GM12873 (cell line): ENCODE measurements around the gene RAB11FIP3.

Source experiments
- CTCF ChIP-seq: IDR thresholded peaks from 2 replicates; pipeline ENCODE4 v1.5.1; 2012; ENCODE audit warnings: low read depth, mild to moderate bottlenecking, moderate library complexity, low read length, control low read depth; ENCODE audit not compliant: insufficient read depth; ENCODE audit errors: missing control alignments

RAB11FIP3 gene

GRCh38 chr16:533391-534123 is 108.1 kb downstream of the RAB11FIP3 start:
- TF ChIP-seq CTCF: no peak

DNA sequence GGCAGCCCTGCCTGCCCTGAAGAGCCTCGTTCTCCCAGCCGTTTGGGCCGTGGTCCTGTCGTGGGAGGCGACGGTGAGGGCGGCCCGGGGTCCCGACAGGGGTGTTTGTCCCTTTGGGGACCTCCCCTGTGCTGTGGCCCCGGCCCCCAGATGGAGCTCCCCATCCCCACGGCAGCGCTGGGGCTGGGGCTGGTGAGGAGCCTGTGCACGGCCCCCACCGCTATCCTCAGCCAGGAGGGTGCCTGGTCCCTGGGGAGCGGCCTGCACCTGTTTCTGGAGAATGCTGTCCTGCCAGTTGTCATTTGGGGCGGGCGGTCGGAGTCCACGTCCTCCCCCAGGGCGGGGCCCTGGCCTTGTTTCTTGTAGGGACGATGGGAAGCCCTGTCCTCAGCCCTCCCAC is 108.7 kb downstream of the RAB11FIP3 start:
- no peak for TF ChIP-seq CTCF

DNA sequence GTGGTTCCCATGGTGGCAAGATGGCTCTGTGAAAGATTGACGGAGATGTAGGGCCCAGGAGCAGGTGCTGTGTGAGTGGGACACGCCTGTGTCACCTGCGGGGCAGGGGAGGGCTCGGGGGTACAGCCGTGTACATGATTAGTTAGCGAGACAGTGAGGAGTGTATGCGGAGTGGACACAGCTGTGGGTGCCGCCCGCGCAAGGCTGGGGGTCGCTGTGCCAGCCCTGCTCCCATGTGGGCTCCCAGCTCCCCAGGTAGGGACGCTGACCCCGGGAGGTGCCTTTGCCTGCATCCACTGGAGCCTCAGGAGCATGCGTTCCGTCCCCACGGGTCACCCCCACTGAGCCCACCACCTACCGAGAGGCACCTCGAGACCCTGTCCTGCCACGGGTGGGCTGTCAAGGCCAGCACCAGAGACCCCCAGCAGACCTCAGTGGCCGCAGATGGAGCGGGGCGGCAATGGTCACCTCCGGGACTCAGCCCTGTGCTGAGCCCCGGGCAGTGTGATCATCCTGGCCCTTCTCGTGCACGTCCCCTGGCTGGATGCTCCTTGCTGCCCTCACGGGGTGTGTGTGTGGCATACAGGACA is 109.5 kb downstream of the RAB11FIP3 start:
- no peak for TF ChIP-seq CTCF

DNA sequence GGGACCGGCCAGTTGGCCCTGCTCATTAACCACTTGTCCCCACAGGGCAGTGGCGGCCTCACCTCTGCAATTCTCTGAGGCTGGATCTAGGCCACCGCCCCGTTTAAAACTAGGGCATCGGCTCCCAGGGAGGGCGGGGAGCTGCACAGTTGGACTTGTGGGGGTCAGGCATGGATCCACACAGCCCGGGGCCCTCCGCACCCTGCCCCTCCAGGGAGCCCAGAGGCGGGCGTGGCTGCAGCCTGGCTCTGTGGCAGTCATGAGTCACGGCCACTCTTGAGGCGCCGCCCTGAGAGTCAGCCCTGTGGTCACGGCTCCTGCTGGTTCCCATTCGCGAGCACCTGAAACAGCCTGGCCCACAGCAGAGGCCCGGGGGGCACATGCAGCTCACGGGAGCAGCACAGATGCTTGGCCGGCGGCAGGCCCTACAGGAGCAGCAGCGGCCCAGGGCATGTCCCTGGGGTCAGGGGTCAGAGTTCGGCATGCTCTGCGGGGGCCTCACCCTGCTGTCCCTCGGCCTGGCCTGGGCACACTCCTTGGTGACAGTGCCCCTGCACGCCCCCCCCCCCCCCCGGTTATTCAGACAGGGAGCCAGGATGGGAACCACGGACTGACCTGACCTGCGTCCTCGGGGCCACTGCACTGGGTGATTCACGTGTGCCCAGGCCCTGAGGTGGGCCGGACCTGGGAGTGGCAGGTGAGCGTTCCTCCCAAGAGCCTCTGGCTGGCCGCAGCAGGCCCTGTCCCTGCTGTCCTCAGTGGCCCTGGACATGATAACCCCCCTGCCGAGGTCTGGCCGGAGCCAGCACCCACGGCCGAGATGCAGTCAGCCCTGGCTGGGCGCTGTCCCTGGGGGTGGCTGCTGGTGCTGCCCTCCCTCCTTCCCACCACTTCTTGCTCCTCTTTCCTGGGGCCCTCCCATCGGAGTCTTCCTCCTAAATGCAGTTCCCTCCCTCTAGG is 110.3 kb downstream of the RAB11FIP3 start:
- no peak for TF ChIP-seq CTCF

DNA sequence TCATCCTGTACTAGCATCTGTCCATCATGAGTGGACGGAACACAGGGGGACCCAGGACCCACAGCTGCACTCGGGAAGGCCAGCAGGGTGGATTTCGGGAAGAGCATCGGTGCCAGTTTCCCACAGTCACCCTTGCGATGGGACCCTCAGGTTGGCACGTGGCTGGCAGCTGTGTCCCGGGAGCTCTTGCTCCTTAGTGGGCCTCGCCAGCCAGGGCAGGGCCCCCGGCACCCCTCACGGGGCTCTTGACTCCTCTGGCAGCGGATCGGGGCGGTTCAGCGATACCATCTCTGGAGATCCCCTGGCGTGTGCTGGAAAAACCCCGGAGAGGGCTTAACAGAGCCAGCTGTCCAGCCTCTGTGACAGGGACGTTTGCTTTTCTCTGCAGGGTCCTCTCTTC is 111.3 kb downstream of the RAB11FIP3 start:
- TF ChIP-seq CTCF: no peak

DNA sequence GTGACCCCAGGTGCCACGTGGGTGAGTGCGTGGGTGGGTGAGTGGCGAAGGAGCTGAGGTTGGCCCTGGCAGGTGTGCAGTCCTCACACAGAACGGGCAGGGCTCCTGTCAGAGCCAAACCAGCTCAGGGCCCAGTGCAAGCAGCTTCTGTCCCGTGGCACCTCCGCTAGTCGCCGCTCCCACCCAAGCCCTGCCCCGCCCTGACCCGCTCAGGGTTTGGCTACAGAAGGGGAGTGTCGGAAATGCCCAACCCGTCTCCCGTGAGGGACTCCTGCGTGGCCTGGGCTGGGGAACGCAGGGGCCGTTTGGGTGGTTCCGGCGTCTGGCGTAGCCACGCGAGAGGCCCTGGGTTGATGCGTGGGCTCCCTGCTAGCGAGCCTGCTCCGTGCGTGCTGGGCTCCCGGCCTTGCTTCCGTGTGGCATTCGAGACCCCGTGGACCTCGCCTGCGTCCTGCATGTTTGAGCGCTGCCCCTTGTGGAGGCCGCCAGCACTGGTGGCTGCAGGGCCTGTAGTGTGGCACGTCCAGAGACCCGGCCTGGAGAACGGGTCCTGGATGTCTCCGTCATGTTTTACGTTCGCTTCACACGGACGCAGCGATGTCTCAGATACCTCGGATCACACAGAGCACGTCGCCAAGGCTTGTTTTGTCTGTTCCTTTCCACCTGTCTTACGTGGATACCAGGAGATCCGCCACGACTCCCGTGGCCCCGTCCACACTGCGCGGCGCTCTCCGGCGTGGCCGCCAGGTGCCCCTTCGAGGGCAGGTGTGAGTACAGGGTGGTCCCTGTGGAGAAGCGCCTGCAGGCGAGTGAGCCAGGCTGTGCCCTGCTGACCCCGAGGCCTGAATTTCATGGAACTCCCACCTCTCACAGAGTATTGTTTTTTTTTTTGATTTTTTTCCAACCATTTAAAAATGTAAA is 112.2 kb downstream of the RAB11FIP3 start:
- TF ChIP-seq CTCF: peak; percentile 15
